ENCODE measurements around the gene FOXP1. TPM values are rescaled to one million over a fixed set of nuclear protein-coding genes. Genes with fewer than 3 reads are reported as not detected.

The FOXP1 gene
- polyA plus RNA-seq, 6 donors from 2014 or later = 441 to 620 (median 523) TPM

- no peak for ATAC-seq (ENCODE audit: low read depth in 2 of 2)
Observed at GRCh38 chr3:71051259-71051595, 532.3 kb downstream of the FOXP1 start.

GRCh38 chr3:71050538-71051258 is 532.8 kb downstream of the FOXP1 start:
- ATAC-seq (ENCODE audit: low read depth in 2 of 2) = peak; percentile 26 to 37
- no peaks in the 10 kb centered on the region for H3K27me3 Mint-ChIP-seq
- H3K4me3 Mint-ChIP-seq = peak overlapping the region; percentile 13 to 68 (median 50)
- H3K4me1 Mint-ChIP-seq = peaks cover 81 to 98% (median 97%) of the 10 kb centered on the region in 3 donors
- DNase-seq = no peak
- H3K36me3 Mint-ChIP-seq = peaks cover 29 to 37% of the 10 kb centered on the region in 2 donors
- peak overlapping the region; percentile 78 to 95 (median 87) for H3K27ac Mint-ChIP-seq
- no peaks in the 10 kb centered on the region for H3K9me3 Mint-ChIP-seq

More at GRCh38 chr3:71051259-71051595, 532.3 kb downstream of the FOXP1 start:
- Mint-ChIP-seq H3K27me3 (no peaks in the 10 kb centered on the region), H3K4me1 (peaks cover 78 to 97% (median 97%) of the 10 kb centered on the region in 3 donors), H3K4me3 (peak overlapping the region in 5 of 8 donors; percentile 10 to 68 (median 48)), H3K27ac (peak overlapping the region; percentile 74 to 95 (median 87)), H3K9me3 (no peaks in the 10 kb centered on the region), H3K36me3 (peaks cover 24 to 40% of the 10 kb centered on the region in 2 donors)
- no peak for DNase-seq

GRCh38 chr3:71050166-71050537 is 533.4 kb downstream of the FOXP1 start:
- Mint-ChIP-seq H3K27me3 (no peaks in the 10 kb centered on the region), H3K4me1 (peaks cover 81 to 98% (median 98%) of the 10 kb centered on the region in 3 donors), H3K36me3 (peaks cover 32% of the 10 kb centered on the region in 2 donors), H3K27ac (peak overlapping the region; percentile 67 to 95 (median 83)), H3K9me3 (no peaks in the 10 kb centered on the region), H3K4me3 (peak overlapping the region in 6 of 8 donors; percentile 13 to 73 (median 39))
- ATAC-seq (ENCODE audit: low read depth in 2 of 2) (no peak), DNase-seq (no peak)

GRCh38 chr3:71048948-71049347 is 534.6 kb downstream of the FOXP1 start:
- peak overlapping the region in 6 of 8 donors; percentile 33 to 70 (median 53) for H3K4me3 Mint-ChIP-seq
- no peaks in the 10 kb centered on the region for H3K27me3 Mint-ChIP-seq
- peaks cover 73 to 99% (median 91%) of the 10 kb centered on the region in 3 donors for H3K4me1 Mint-ChIP-seq
- no peaks in the 10 kb centered on the region for H3K9me3 Mint-ChIP-seq
- H3K36me3 Mint-ChIP-seq = peaks cover 28 to 32% of the 10 kb centered on the region in 2 donors
- no peak for ATAC-seq (ENCODE audit: low read depth in 2 of 2)
- no peak for DNase-seq
- H3K27ac Mint-ChIP-seq = peak overlapping the region; percentile 44 to 95 (median 91)

- Mint-ChIP-seq H3K9me3 (no peaks in the 10 kb centered on the region), H3K4me3 (peak overlapping the region in 6 of 8 donors; percentile 33 to 84 (median 61)), H3K27ac (peak overlapping the region; percentile 94 to 97 (median 96)), H3K36me3 (peaks cover 28 to 40% of the 10 kb centered on the region in 2 donors), H3K27me3 (no peaks in the 10 kb centered on the region), H3K4me1 (peaks cover 63 to 90% (median 83%) of the 10 kb centered on the region in 3 donors)
- ATAC-seq (ENCODE audit: low read depth in 2 of 2) = no peak
- DNase-seq = no peak
Observed at GRCh38 chr3:71047616-71048531, 535.7 kb downstream of the FOXP1 start.

- Mint-ChIP-seq H3K27ac (peak overlapping the region; percentile 94 to 97 (median 96)), H3K4me3 (peak overlapping the region in 6 of 8 donors; percentile 39 to 88 (median 70)), H3K36me3 (peaks cover 28 to 40% of the 10 kb centered on the region in 2 donors), H3K4me1 (peaks cover 65 to 83% (median 78%) of the 10 kb centered on the region in 3 donors), H3K27me3 (no peaks in the 10 kb centered on the region), H3K9me3 (no peaks in the 10 kb centered on the region)
- ATAC-seq (ENCODE audit: low read depth in 2 of 2) (no peak), DNase-seq (no peak)
Observed at GRCh38 chr3:71046791-71047190, 536.7 kb downstream of the FOXP1 start.

GRCh38 chr3:71045917-71046282 is 537.6 kb downstream of the FOXP1 start:
- DNase-seq = peak; percentile 53
- peak; percentile 60 to 76 for ATAC-seq (ENCODE audit: low read depth in 2 of 2)
- peak overlapping the region; percentile 94 to 97 (median 96) for H3K27ac Mint-ChIP-seq

GRCh38 chr3:71045212-71045916 is 538.2 kb downstream of the FOXP1 start:
- peak overlapping the region; percentile 54 to 88 (median 76) for H3K4me3 Mint-ChIP-seq
- peak overlapping the region; percentile 94 to 97 (median 96) for H3K27ac Mint-ChIP-seq
- H3K9me3 Mint-ChIP-seq = no peaks in the 10 kb centered on the region
- H3K36me3 Mint-ChIP-seq = peaks cover 40 to 42% of the 10 kb centered on the region in 2 donors
- ATAC-seq (ENCODE audit: low read depth in 2 of 2) (peak; percentile 74), DNase-seq (peak; percentile 65)
- no peaks in the 10 kb centered on the region for H3K27me3 Mint-ChIP-seq
- H3K4me1 Mint-ChIP-seq = peaks cover 63 to 75% (median 70%) of the 10 kb centered on the region in 3 donors

More at GRCh38 chr3:71045917-71046282, 537.6 kb downstream of the FOXP1 start:
- Mint-ChIP-seq H3K9me3 (no peaks in the 10 kb centered on the region), H3K36me3 (peaks cover 35 to 41% of the 10 kb centered on the region in 2 donors), H3K27me3 (no peaks in the 10 kb centered on the region), H3K4me1 (peaks cover 64 to 75% (median 71%) of the 10 kb centered on the region in 3 donors), H3K4me3 (peak overlapping the region; percentile 54 to 88 (median 76))

- Mint-ChIP-seq H3K9me3 (no peaks in the 10 kb centered on the region), H3K36me3 (peaks cover 27 to 41% of the 10 kb centered on the region in 2 donors), H3K4me1 (peaks cover 48 to 66% (median 51%) of the 10 kb centered on the region in 3 donors), H3K27me3 (no peaks in the 10 kb centered on the region), H3K27ac (peak overlapping the region in 2 of 6 donors; percentile 23 to 83), H3K4me3 (no peak overlapping the region)
- ATAC-seq (ENCODE audit: low read depth in 2 of 2) (no peak), DNase-seq (no peak)
Observed at GRCh38 chr3:71042759-71043158, 540.8 kb downstream of the FOXP1 start.

GRCh38 chr3:71041371-71041770 is 542.2 kb downstream of the FOXP1 start:
- peaks cover 28 to 50% of the 10 kb centered on the region in 2 donors for H3K36me3 Mint-ChIP-seq
- peak overlapping the region in 3 of 6 donors; percentile 45 to 67 (median 57) for H3K27ac Mint-ChIP-seq
- DNase-seq (no peak), ATAC-seq (ENCODE audit: low read depth in 2 of 2) (no peak)
- H3K9me3 Mint-ChIP-seq = no peaks in the 10 kb centered on the region
- H3K4me3 Mint-ChIP-seq = peak overlapping the region in 2 of 8 donors; percentile 33 to 39
- peaks cover 44 to 64% (median 48%) of the 10 kb centered on the region in 3 donors for H3K4me1 Mint-ChIP-seq
- H3K27me3 Mint-ChIP-seq = no peaks in the 10 kb centered on the region

GRCh38 chr3:71039332-71039731 is 544.2 kb downstream of the FOXP1 start:
- Mint-ChIP-seq H3K27me3 (no peaks in the 10 kb centered on the region), H3K4me1 (peaks cover 45 to 64% (median 54%) of the 10 kb centered on the region in 3 donors), H3K4me3 (no peak overlapping the region), H3K36me3 (peaks cover 28 to 61% of the 10 kb centered on the region in 2 donors), H3K27ac (peak overlapping the region; percentile 13 to 68 (median 40)), H3K9me3 (no peaks in the 10 kb centered on the region)
- DNase-seq = no peak
- ATAC-seq (ENCODE audit: low read depth in 2 of 2) = peak; percentile 54 to 59

GRCh38 chr3:71037775-71038174 is 545.8 kb downstream of the FOXP1 start:
- peaks cover 57 to 73% (median 64%) of the 10 kb centered on the region in 3 donors for H3K4me1 Mint-ChIP-seq
- no peak for ATAC-seq (ENCODE audit: low read depth in 2 of 2)
- peaks cover 28 to 59% of the 10 kb centered on the region in 2 donors for H3K36me3 Mint-ChIP-seq
- H3K4me3 Mint-ChIP-seq = peak overlapping the region in 1 of 8 donors; percentile 31
- H3K27me3 Mint-ChIP-seq = no peaks in the 10 kb centered on the region
- DNase-seq = no peak
- H3K27ac Mint-ChIP-seq = peak overlapping the region; percentile 7 to 99 (median 30)
- no peaks in the 10 kb centered on the region for H3K9me3 Mint-ChIP-seq

Data from naive B cell (primary cell).